GM19238 (cell line): ENCODE measurements around the gene IDI2.
A peak's percentile ranks its signal among the peaks of the same experiment; 100 is the strongest.

Source experiments
- DNase-seq: peaks from one replicate; pipeline ENCODE4 v3.0.0; 2011; ENCODE audit warnings: low spot score; ENCODE audit not compliant: insufficient read length

IDI2 gene

GRCh38 chr10:1009071-1009494, 16.6 kb downstream of the IDI2 start:
- no peak for DNase-seq

- no peak for DNase-seq
Observed at GRCh38 chr10:1007583-1007982, 18.1 kb downstream of the IDI2 start.

- no peak for DNase-seq
Observed at GRCh38 chr10:1006573-1006972, 19.1 kb downstream of the IDI2 start.

- DNase-seq: no peak
Observed at GRCh38 chr10:1003884-1004670, 21.6 kb downstream of the IDI2 start.

GRCh38 chr10:1002425-1003006, 23.1 kb downstream of the IDI2 start:
- DNase-seq: no peak

GRCh38 chr10:997266-998022, 28.2 kb downstream of the IDI2 start:
- DNase-seq: no peak

- DNase-seq: no peak
Observed at GRCh38 chr10:996031-996430, 29.6 kb downstream of the IDI2 start.

- DNase-seq: no peak
Observed at GRCh38 chr10:995559-995926, 30.1 kb downstream of the IDI2 start.

- no peak for DNase-seq
Observed at GRCh38 chr10:994836-995558, 30.7 kb downstream of the IDI2 start.

GRCh38 chr10:992871-993270, 32.8 kb downstream of the IDI2 start:
- DNase-seq: no peak

GRCh38 chr10:992467-992866, 33.2 kb downstream of the IDI2 start:
- DNase-seq: no peak

- DNase-seq: no peak
Observed at GRCh38 chr10:990808-991207, 34.9 kb downstream of the IDI2 start.

GRCh38 chr10:988667-989545, 36.8 kb downstream of the IDI2 start:
- DNase-seq: no peak

GRCh38 chr10:987870-988666, 37.6 kb downstream of the IDI2 start, which contains the start of gene GTPBP4:
GTPBP4 (plus strand) TSS chr10:988434; CDS start chr10:988480, 46 bp downstream.
- DNase-seq: peak; percentile 98

- DNase-seq: no peak
Observed at GRCh38 chr10:987620-987869, 38.1 kb downstream of the IDI2 start.

- no peak for DNase-seq
Observed at GRCh38 chr10:986881-987619, 38.6 kb downstream of the IDI2 start.

GRCh38 chr10:986137-986825, 39.4 kb downstream of the IDI2 start:
- DNase-seq: no peak

GRCh38 chr10:985361-985760, 40.3 kb downstream of the IDI2 start:
- no peak for DNase-seq
